GM12892 (cell line): Measurements from ENCODE around the gene FANCL.
"Not testable (repeated sequence)": the region's sequence is repeated elsewhere in the genome, so short reads cannot be mapped to it uniquely, and the experiment has no call there.

Experiments used
- DNase-seq: peaks from one replicate; pipeline ENCODE4 v3.0.0; 2011; ENCODE audit not compliant: insufficient read length
- FAIRE-seq: peaks from 2 replicates; lab custom pipeline; 2011; peaks lifted over from hg19 to GRCh38; lab: Jason Lieb, UNC
- POLR2A ChIP-seq: IDR thresholded peaks from 2 replicates; pipeline ENCODE4 v1.6.1; 2011; ENCODE audit warnings: low read depth, low read length, control low read depth
- POLR2AphosphoS5 ChIP-seq: IDR thresholded peaks from 2 replicates; pipeline ENCODE4 v1.6.1; 2011; ENCODE audit warnings: low read depth, low read length, control low read depth
- TAF1 ChIP-seq: IDR thresholded peaks from 2 replicates; pipeline ENCODE4 v1.6.1; 2011; ENCODE audit warnings: low read depth, mild to moderate bottlenecking, control low read depth, low read length, borderline replicate concordance

FANCL gene

DNA sequence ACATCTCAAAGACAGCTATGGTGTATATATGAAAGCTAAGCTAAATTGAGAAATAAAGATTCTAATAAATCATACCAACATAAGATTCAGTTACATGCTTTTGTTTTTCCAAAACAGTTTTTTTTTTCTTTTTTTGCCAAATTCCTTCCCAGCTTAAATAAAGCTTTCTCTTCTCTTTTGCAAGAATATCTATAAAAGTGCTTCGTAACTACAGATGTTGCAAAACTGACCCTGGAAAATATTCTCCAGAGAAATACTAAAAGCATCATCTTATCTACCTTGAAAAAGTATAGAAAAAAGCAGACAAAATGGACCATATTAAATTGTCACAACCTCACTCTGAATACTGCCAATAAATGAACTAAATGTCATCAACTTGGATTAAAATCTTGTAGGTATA is 38.7 kb downstream of the FANCL start:
- DNase-seq (no peak), FAIRE-seq (no peak)
- TF ChIP-seq POLR2AphosphoS5 = no peak
- TF ChIP-seq TAF1 = no peak
- no peak for TF ChIP-seq POLR2A

DNA sequence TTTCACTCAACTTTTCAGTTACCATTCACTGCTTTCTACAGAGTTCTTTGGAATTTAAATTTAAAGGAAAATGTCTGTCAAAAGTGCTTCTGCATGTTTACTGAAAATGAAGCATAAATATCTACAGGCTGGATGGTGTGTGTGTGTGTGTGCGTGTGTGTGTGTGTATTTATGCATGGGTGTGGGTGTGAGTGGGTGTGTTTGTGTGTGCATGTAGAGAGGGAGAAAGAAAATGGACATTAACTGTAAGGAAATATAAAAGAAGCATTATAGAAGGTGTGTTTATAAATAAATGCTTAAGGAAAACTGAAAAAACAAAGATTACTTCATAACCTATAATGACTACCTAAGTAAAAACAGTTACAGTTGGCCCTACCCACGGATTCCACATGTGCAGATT is 43.2 kb downstream of the FANCL start:
- no peak for FAIRE-seq

DNA sequence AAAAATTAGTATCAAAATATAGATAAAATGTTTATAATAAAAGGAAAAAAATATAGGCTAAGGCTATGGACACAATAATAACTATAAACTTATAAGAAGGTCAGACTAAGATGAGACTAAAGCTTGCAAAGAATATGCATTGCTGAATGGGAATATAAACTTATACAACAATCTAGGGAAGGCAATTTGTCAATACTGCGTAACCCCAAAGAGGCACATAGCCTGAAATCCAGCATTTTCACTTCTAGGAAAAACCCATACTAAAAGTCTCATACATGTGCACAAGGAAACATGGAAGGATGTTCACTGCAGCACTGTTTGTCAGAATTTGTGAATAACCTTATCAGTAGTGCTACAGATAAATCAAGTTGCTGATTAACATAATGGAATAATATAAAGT is 45.5 kb downstream of the FANCL start:
- DNase-seq (no peak), FAIRE-seq (no peak)
- TF ChIP-seq POLR2A (no peak), TAF1 (no peak), POLR2AphosphoS5 (no peak)

More for the DNA sequence above, 43.2 kb downstream of the FANCL start:
- DNase-seq = no peak
- no peak for TF ChIP-seq POLR2A
- no peak for TF ChIP-seq POLR2AphosphoS5
- TF ChIP-seq TAF1 = no peak

DNA sequence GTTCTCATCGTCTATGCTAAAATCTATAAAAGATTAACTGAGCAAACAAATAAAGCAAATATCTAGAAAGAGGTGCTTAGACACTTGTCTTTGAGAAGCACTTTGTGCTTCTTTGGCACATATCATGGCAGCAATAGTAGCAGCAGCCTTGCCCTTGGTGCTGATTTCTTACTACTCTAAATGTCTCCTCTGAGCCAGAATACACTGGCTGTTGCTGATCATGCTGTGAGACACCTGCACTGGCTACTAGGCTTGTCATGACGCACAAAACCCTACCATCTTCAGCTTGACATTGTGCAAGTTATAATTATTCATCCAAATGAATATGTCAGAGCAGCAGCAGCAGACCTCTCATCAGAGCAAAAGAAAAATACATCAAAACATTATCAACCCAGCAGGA is 46.7 kb downstream of the FANCL start:
- no peak for FAIRE-seq
- no peak for TF ChIP-seq TAF1
- no peak for TF ChIP-seq POLR2AphosphoS5
- TF ChIP-seq POLR2A = no peak
- no peak for DNase-seq

DNA sequence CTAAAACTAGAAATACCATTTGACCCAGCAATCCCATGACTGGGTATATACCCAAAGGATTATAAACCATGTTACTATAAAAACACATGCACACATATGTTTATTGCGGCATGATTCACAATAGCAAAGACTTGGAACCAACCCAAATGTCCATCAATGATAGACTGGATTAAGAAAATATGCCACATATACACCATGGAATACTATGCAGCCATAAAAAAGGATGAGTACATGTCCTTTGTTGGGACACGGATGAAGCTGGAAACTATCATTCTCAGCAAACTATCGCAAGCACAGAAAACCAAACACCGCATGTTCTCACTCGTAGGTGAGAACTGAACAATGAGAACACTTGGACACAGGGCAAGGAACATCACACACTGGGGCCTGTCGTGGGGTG is 54.1 kb downstream of the FANCL start:
- DNase-seq, FAIRE-seq: not testable (repeated sequence)

DNA sequence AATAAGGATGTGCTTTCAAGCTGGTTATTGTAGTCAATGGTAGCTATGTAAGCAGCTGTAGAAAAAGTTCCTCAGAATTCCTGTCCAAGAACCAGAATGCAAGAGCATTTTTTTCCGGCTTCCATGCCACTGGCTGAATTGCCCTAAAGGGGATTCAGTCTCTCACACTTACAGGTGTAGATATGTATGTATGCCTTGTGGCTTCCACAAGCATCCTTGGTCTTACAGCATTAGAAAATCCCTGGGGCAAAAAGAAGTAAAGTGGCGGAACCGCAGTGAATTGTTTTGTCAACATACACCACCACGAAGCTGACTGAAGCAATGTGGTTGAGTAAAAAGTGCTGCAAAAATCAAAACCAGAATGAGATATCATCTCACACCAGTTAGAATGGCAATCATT is 54.6 kb downstream of the FANCL start:
- FAIRE-seq = no peak
- no peak for DNase-seq
- TF ChIP-seq TAF1 = no peak
- no peak for TF ChIP-seq POLR2A
- no peak for TF ChIP-seq POLR2AphosphoS5

DNA sequence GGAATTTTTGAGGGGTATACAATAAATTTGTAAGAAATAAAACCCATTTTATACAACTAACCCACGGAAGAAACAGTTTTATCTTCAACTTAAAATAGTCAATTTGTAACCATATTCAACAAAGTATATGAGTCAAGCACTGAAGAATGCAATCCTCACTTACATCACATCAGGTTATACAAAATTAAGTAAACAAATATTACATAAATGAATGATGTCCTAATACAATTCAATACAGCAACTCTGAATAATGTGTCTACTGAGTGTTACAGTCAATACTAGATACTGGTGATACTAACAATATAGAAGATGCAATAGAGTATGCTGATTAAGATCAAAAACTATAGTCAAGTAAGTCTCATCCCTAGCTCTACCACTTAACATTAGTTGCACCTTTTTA is 58.6 kb downstream of the FANCL start:
- no peak for TF ChIP-seq TAF1
- no peak for TF ChIP-seq POLR2A
- no peak for TF ChIP-seq POLR2AphosphoS5
- FAIRE-seq (peak; percentile 44), DNase-seq (no peak)

DNA sequence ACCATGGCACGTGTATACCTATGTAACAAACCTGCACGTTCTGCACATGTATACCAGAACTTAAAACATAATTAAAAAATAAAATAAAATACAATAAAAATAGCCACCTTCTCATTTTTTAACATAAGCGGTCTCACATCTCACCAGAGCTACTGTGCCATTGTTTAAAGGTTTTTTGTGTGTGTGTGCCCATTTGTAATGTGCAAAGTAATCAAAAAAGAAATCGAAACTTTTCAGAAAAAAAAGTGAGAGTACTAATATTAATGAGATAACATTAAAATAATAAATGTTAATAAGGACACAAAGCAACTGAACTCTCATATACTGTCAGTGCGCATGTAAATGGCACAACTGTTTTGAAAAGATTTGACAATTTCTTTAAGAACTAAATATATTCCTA is 60.5 kb downstream of the FANCL start:
- FAIRE-seq = no peak
- TF ChIP-seq POLR2AphosphoS5 = no peak
- TF ChIP-seq TAF1 = no peak
- no peak for TF ChIP-seq POLR2A

DNA sequence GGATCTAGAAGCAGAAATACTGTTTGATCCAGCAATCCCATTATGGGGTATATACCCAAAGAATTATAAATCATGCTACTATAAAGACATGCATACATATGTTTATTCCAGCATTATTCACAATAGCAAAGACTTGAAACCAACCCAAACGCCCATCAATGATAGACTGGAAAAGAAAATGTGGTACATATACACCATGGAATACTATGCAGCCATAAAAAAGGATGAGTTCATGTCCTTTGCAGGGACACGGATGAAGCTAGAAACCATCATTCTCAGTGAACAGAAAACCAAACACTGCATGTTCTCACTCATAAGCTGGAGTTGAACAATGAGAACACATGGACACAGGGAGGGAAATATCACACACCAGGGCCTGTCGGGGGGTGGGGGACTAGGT is 61.0 kb downstream of the FANCL start:
- DNase-seq, FAIRE-seq: not testable (repeated sequence)

More for the DNA sequence above, 60.5 kb downstream of the FANCL start:
- DNase-seq = no peak

DNA sequence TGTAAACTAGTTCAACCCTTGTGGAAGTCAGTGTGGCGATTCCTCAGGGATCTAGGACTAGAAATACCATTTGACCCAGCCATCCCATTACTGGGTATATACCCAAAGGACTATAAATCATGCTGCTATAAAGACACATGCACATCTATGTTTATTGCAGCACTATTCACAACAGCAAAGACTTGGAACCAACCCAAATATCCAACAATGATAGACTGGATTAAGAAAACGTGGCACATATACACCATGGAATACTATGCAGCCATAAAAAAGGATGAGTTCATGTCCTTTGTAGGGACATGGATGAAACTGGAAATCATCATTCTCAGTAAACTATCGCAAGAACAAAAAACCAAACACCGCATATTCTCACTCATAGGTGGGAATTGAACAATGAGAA is 63.9 kb downstream of the FANCL start:
- not testable (repeated sequence) for FAIRE-seq, DNase-seq

DNA sequence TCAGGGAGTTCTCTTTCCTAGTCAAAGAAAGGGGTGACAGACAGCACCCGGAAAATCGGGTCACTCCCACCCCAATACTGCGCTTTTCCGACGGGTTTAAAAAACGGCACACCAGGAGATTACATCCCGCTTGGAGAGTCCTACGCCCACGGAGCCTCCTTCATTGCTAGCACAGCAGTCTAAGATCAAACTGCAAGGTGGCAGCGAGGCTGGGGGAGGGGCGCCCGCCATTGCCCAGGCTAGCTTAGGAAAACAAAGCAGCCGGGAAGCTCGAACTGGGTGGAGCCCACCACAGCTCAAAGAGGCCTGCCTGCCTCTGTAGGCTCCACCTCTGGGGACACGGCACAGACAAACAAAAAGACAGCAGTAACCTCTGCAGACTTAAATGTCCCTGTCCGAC is 69.3 kb downstream of the FANCL start:
- not testable (repeated sequence) for FAIRE-seq, DNase-seq

DNA sequence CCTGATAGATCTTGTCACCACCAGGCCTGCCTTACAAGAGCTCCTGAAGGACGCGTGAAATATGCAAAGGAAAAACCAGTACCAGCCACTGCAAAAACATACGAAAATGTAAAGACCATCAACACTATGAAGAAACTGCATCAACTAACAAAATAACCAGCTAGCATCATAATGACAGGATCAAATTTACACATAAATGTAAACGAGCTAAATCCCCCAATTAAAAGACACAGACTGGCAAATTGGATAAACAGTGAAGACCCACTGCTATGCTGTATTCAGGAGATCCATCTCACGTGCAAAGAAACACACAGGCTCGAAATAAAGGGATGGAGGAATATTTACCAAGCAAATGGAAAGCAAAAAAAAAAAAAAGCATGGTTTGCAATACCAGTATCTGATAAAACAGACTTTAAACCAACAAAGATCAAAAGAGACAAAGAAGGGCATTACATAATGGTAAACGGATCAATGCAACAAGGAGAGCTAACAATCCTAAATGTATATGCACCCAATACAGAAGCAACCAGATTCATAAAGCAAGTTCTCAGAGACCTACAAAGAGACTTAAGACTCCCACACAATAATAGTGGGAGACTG is 70.7 kb downstream of the FANCL start:
- DNase-seq = not testable (repeated sequence)

DNA sequence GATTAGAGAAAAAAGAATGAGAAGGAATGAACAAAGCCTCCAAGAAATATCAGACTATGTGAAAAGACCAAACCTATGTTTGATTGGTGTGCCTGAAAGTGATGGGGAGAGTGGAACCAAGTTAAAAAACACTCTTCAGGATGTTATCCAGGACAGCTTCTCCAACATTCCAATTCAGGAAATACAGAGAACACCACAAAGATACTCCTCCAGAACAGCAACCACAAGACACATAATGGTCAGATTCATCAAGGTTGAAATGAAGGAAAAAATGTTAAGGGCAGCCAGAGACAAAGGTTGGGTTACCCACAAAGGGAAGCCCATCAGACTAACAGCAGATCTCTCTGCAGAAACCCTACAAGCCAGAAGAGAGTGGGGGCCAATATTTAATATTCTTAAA is 71.3 kb downstream of the FANCL start:
- not testable (repeated sequence) for FAIRE-seq, DNase-seq

More for the DNA sequence above, 70.7 kb downstream of the FANCL start:
- FAIRE-seq = not testable (repeated sequence)

DNA sequence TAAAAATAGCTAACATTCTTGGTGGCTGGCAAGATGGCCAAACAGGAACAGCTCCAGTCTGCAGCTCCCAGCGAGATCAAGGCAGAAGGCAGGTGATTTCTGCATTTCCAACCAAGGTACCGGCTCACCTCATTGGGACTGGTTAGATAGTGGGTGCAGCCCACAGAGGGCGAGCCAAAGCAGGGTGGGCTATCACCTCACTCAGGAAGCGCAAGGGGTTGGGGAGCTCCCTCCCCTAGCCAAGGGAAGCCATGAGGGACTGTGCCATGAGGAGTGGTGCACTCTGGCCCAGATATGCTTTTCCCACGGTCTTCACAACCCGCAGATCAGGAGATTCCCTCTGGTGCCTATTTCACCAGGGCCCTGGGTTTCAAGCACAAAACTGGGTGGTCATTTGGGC is 73.0 kb downstream of the FANCL start:
- DNase-seq, FAIRE-seq: not testable (repeated sequence)
